A673 (cell line): Measurements from ENCODE around the gene POPDC2. TPM values are rescaled to one million over a fixed set of nuclear protein-coding genes. Genes with fewer than 3 reads are reported as not detected.
"Not testable (repeated sequence)": the region's sequence is repeated elsewhere in the genome, so short reads cannot be mapped to it uniquely, and the experiment has no call there.

ENCODE experiments used
- BruUV-seq: library from RNA; stranded (reverse); fragments of 400-500 nt; replicated peaks from 2 replicates; lab custom pipeline; 2021; lab: Mats Ljungman, UMichigan
- CTCF ChIA-PET: fragments of 300-600 bp; sonication (Branson Sonifier 250); formaldehyde crosslinking; loops from one replicate; lab custom pipeline; 2022; ENCODE audit warnings: antibody characterized with exemption; lab: Charles Lee
- POLR2A ChIA-PET: fragments of 300-600 bp; sonication (Branson Sonifier 250); formaldehyde crosslinking; loops from one replicate; lab custom pipeline; 2022; ENCODE audit warnings: antibody characterized with exemption; ENCODE audit not compliant: low non-redundant PET; lab: Charles Lee
- DNase-seq: peaks from one replicate; pipeline ENCODE4 v3.0.0-alpha.2; 2015; ENCODE audit warnings: low spot score
- H3K27ac ChIP-seq: fragments of 200-600 bp; sonication (generic); 2 replicates; pipeline ENCODE4 v1.5.1; 2016; ENCODE audit warnings: mixed run types, low read depth, mild to moderate bottlenecking, mixed read lengths, antibody characterized with exemption, low read length; ENCODE audit not compliant: poor library complexity, severe bottlenecking
- H3K27me3 ChIP-seq: fragments of 200-600 bp; sonication (generic); replicated peaks from 2 replicates; pipeline ENCODE4 v1.6.1; 2017; ENCODE audit warnings: mixed run types, low read depth, mild to moderate bottlenecking, mixed read lengths, antibody characterized with exemption, low read length; ENCODE audit not compliant: insufficient read depth, poor library complexity
- H3K36me3 ChIP-seq: fragments of 200-600 bp; sonication (generic); 2 replicates; pipeline ENCODE4 v1.6.1; 2016; ENCODE audit warnings: mixed run types, mild to moderate bottlenecking, mixed read lengths, antibody characterized with exemption, low read length; ENCODE audit not compliant: insufficient read depth, poor library complexity, severe bottlenecking
- H3K4me1 ChIP-seq: fragments of 200-600 bp; sonication (generic); 2 replicates; pipeline ENCODE4 v1.6.1; 2017; ENCODE audit warnings: mixed run types, mild to moderate bottlenecking, mixed read lengths, antibody characterized with exemption, low read length; ENCODE audit not compliant: insufficient read depth, poor library complexity, severe bottlenecking
- H3K4me3 ChIP-seq: fragments of 200-600 bp; sonication (generic); 2 replicates; pipeline ENCODE4 v1.5.1; 2016; ENCODE audit warnings: low read depth, mixed run types, mild to moderate bottlenecking, mixed read lengths, low read length; ENCODE audit not compliant: poor library complexity, severe bottlenecking
- H3K9me3 ChIP-seq: fragments of 200-600 bp; sonication (generic); 2 replicates; pipeline ENCODE4 v1.6.1; 2016; ENCODE audit warnings: mixed run types, low read depth, mild to moderate bottlenecking, mixed read lengths, antibody characterized with exemption, low read length; ENCODE audit not compliant: poor library complexity, severe bottlenecking
- EZH2 ChIP-seq: fragments of 200-600 bp; sonication (generic); IDR thresholded peaks from 2 replicates; pipeline ENCODE4 v1.6.1; 2017; ENCODE audit warnings: borderline replicate concordance, low read depth, mild to moderate bottlenecking, mixed read lengths, antibody characterized with exemption, low read length; ENCODE audit not compliant: poor library complexity, severe bottlenecking
- intact Hi-C: fragments of 100-400 bp; cut with micrococcal nuclease; formaldehyde crosslinking; loops from one replicate; pipeline ENCODE4 v1.10.0; 2022; ENCODE audit not compliant: unreplicated experiment
- total RNA-seq: library from RNA; stranded (reverse); gene quantifications from 2 replicates; pipeline ENCODE4 v1.2.3, GENCODE V29; 2021
- TF ChIP-seq, protein P1 (sequence below): fragments of 300-800, 200-600 bp; sonication (generic); conservative IDR thresholded peaks from 2 replicates; pipeline ENCODE4 v1.5.1; 2017; ENCODE audit warnings: low read depth, mild to moderate bottlenecking, antibody characterized with exemption, low read length, moderate library complexity, mixed read lengths

The POPDC2 gene
- total RNA-seq, 1 experiment from 2014 or later, result 0.99 TPM

GRCh38 chr3:119596398-119596797 is 64.0 kb downstream of the POPDC2 start:
- Histone ChIP-seq H3K4me3 (no peak overlapping the region), H3K9me3 (no peaks in the 10 kb centered on the region), H3K27me3 (no peaks in the 10 kb centered on the region), H3K4me1 (no peaks in the 10 kb centered on the region), H3K27ac (no peak overlapping the region), H3K36me3 (no peaks in the 10 kb centered on the region)
- DNase-seq, result no peak
- BruUV-seq, result no TSS peak
- intact Hi-C loops, result no loop called here
- no peak for TF ChIP-seq EZH2
- TF ChIP-seq, protein P1, sequence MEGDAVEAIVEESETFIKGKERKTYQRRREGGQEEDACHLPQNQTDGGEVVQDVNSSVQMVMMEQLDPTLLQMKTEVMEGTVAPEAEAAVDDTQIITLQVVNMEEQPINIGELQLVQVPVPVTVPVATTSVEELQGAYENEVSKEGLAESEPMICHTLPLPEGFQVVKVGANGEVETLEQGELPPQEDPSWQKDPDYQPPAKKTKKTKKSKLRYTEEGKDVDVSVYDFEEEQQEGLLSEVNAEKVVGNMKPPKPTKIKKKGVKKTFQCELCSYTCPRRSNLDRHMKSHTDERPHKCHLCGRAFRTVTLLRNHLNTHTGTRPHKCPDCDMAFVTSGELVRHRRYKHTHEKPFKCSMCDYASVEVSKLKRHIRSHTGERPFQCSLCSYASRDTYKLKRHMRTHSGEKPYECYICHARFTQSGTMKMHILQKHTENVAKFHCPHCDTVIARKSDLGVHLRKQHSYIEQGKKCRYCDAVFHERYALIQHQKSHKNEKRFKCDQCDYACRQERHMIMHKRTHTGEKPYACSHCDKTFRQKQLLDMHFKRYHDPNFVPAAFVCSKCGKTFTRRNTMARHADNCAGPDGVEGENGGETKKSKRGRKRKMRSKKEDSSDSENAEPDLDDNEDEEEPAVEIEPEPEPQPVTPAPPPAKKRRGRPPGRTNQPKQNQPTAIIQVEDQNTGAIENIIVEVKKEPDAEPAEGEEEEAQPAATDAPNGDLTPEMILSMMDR, result no peak
- ChIA-PET CTCF (no interaction called here), POLR2A (no interaction called here)

DNA sequence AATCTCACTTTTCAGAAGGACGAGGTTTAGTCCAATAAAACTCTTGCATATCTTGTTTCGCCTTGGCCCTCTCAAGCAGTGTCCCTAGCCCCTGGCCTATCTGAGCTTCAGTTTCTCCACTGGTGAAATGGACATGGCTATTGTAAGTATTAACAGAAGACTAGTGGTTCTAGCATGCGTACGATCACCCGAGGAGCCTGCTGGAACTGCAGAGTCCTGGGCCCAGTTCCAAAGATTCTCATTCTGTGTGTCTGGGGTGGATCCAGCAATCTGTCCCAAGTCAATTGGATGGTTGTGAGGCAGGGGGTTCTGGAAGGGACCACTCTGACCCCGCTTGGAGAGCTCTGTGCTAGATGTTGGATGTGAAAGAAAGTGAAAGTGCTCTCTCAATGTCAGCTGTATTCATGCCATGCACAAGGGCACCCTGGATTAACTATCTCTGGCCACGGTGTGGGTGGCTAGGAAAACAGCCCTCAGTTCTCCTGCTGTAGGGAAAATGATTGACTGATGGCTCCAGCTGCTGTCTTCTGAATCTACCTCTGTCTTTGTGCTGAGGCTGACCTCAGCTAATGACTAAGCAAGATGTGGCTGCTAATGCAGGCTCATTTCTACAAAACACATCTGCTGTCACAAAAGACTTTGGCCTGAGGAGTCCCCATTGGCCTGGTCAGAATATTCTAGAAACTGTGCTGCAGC is 64.6 kb downstream of the POPDC2 start:
- no peaks in the 10 kb centered on the region for H3K9me3 ChIP-seq
- H3K27ac ChIP-seq, result no peak overlapping the region
- no peak overlapping the region for H3K4me3 ChIP-seq
- H3K27me3 ChIP-seq, result no peaks in the 10 kb centered on the region
- BruUV-seq, result no TSS peak
- TF ChIP-seq EZH2, result no peak
- TF ChIP-seq, protein P1, result no peak
- no peaks in the 10 kb centered on the region for H3K36me3 ChIP-seq
- DNase-seq, result no peak
- CTCF ChIA-PET, result interaction anchor here (0.6 kb wide), 1 partner anchor 34 kb away, joined by 4 read pairs; no protein-coding TSS in a partner anchor
- no peaks in the 10 kb centered on the region for H3K4me1 ChIP-seq
- POLR2A ChIA-PET, result no interaction called here
- intact Hi-C loops, result no loop called here

GRCh38 chr3:119594929-119595328 is 65.5 kb downstream of the POPDC2 start:
- BruUV-seq, DNase-seq, POLR2A ChIA-PET, H3K36me3 ChIP-seq, H3K27ac ChIP-seq, H3K4me3 ChIP-seq, H3K4me1 ChIP-seq, H3K9me3 ChIP-seq, H3K27me3 ChIP-seq, CTCF ChIA-PET, intact Hi-C loops: not testable (repeated sequence)

DNA sequence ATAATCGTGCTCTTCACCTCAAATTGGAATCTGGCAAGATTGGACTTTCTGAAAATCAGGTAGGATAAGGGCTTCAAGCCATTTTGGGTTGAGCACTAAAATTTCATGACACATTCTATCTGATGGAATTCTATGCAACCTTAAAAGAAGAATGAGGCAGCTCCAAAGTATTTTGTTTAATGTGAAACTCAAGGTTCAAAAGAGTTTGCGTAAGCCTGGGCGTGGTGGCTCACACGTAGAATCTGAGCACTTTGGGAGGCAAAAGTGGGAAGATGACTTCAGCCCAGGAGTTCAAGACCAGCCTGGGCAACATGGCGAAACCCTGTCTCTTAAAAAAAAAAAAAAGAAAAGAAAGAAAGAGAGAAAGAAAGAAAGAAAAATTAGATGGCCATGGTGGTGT is 66.3 kb downstream of the POPDC2 start:
- no peaks in the 10 kb centered on the region for H3K27me3 ChIP-seq
- H3K4me1 ChIP-seq, result no peaks in the 10 kb centered on the region
- ChIA-PET POLR2A (no interaction called here), CTCF (no interaction called here)
- no peak overlapping the region for H3K4me3 ChIP-seq
- no TSS peak for BruUV-seq
- H3K27ac ChIP-seq, result no peak overlapping the region
- DNase-seq, result no peak
- intact Hi-C loops, result no loop called here
- TF ChIP-seq EZH2, result no peak
- TF ChIP-seq, protein P1, result no peak
- H3K36me3 ChIP-seq, result no peaks in the 10 kb centered on the region
- H3K9me3 ChIP-seq, result no peaks in the 10 kb centered on the region
